HT-29 (cell line): Measurements from ENCODE around the gene MICU1. TPM values are rescaled to one million over a fixed set of nuclear protein-coding genes. Genes with fewer than 3 reads are reported as not detected.
A peak's percentile ranks its signal among the peaks of the same experiment; 100 is the strongest.
"Not testable (repeated sequence)": the region's sequence is repeated elsewhere in the genome, so short reads cannot be mapped to it uniquely, and the experiment has no call there.

ENCODE experiments used
- DNase-seq: peaks from one replicate; pipeline ENCODE4 v3.0.0-alpha.2; 2015; ENCODE audit warnings: low spot score
- total RNA-seq: library from RNA; depleted of rRNA; stranded (reverse); fragments of >200 nt; shearing (Covaris generic); gene quantifications from 2 replicates; pipeline ENCODE4 v1.2.3, GENCODE V29; 2014; rRNA removed

MICU1 gene, protein sequence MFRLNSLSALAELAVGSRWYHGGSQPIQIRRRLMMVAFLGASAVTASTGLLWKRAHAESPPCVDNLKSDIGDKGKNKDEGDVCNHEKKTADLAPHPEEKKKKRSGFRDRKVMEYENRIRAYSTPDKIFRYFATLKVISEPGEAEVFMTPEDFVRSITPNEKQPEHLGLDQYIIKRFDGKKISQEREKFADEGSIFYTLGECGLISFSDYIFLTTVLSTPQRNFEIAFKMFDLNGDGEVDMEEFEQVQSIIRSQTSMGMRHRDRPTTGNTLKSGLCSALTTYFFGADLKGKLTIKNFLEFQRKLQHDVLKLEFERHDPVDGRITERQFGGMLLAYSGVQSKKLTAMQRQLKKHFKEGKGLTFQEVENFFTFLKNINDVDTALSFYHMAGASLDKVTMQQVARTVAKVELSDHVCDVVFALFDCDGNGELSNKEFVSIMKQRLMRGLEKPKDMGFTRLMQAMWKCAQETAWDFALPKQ
- 21.1 and 24.3 TPM in 2 replicates for total RNA-seq

GRCh38 chr10:72625608-72626443, at the start of gene MICU1:
MICU1 (minus strand) TSS chr10:72626079; CDS start chr10:72566793, 59,286 bp downstream.
- peak; percentile 97 for DNase-seq

GRCh38 chr10:72674174-72674573, 48.3 kb upstream of the MICU1 start:
- not testable (repeated sequence) for DNase-seq

DNA sequence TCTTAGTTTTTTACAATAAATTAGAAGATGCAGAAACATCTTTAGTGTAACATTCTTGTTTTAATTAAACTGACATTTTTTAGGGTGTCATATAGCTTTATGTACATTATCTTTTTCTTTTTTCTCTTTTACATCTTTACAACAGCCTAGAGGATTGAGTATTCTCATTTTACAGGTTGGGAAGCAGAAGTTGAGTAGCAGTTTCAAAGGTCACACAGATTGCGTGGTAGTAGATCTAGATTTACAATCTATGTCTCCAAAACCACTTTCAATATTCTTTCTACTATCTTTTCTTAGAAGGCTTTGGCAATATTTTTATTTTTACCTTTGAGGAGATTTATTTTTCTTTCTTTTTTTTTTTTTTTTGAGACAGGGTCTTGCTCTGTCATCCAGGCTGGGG, 47.4 kb upstream of the MICU1 start:
- no peak for DNase-seq

- DNase-seq: no peak
These were observed 41.5 kb upstream of the MICU1 start for GRCh38 chr10:72667207-72667864.

DNA sequence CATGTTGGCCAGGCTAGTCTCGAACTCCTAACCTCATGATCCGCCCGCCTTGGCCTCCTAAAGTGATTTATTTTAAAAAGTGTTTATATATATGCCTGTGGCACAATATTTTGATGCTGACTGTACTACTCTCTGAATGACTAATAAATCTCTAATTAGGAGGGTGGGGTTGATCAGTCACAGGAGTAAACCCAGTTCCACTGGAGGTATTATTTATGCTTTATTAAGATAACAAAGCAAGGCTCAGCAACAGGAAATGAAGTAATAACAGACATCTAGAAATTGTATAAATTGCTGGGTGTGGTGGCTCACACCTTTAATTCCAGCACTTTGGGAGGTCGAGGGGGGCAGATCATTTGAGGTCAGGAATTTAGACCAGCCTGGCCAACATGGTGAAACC, 40.0 kb upstream of the MICU1 start:
- no peak for DNase-seq

DNA sequence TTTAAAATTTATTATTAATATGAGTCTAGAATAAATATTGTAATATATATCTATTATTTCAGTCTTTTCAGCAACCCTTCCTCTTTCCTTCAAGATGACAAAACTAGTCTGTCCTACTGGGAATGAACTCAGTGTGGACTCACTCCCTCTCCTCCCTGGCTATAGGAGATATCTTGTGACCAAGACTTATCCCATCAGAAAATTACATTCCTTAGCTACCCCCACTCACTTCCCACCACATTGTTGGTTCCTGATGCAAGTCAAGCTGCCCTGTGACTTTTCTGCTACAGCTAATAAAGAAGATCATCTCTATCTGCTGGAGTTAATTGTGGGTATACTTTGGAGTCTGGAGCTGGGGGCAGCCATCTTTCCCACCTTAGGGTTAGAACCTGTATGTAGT, 38.1 kb upstream of the MICU1 start:
- DNase-seq: no peak

DNA sequence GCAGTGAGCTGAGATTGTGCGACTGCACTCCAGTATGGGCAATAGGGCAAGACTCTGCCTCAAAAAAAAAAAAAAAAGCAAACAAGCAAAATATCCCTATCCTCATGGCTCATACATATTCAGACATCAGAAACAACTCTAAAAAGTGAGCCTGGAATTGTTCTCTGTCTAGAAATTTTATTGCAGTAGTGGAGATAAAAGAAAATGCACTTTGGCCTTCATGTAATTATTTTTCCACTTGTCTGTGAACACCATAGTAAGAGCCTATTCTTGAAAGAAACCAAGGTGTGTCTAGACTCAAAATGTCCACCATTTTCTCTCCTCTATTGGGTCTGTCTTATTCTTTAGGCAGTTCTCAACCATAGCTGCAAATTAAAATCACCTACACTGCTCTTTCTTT, 35.6 kb upstream of the MICU1 start:
- no peak for DNase-seq

- no peak for DNase-seq
These were observed 34.3 kb upstream of the MICU1 start for GRCh38 chr10:72660220-72660619.

DNA sequence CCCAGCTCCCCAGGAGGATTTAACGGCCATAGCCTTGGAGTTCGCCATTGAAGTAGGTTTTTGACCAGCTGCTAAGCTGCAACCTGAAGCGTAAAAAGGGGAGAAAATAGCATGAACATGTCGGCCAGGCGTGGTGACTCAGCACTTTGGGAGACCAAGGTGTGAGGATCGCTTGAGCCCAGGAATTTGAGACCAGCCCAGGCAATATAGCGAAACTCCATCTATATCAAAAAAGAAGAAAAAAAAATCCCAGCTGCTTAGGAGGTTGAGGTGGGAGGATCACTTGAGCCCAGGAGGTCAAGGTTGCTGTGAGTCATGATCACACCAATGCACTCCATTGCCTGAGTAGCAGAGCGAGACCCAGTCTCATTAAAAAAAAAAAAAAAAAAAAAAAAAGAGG, 33.8 kb upstream of the MICU1 start:
- no peak for DNase-seq

GRCh38 chr10:72658696-72659400, 33.0 kb upstream of the MICU1 start:
- no peak for DNase-seq

DNA sequence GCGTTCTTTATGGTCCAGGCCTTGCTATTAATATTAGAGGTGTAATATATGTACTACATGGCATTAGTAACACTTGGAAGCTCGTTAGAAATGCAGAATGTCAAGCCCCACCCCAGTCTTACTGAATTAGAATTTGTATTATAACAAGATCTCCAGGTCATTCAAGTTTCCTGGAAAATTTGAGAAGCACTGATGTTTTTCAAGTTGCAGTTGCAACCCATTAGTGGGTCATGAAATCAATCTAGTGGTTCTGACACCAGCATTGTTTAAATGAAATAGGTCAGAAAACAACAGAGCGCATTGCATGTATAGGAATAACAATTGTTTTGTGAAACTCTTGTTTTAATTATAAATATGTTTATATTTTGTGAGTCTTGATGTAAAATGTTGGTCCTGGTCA, 28.8 kb upstream of the MICU1 start:
- no peak for DNase-seq

GRCh38 chr10:72653383-72654096, 27.7 kb upstream of the MICU1 start:
- no peak for DNase-seq

GRCh38 chr10:72649291-72649690, 23.4 kb upstream of the MICU1 start:
- DNase-seq: no peak

DNA sequence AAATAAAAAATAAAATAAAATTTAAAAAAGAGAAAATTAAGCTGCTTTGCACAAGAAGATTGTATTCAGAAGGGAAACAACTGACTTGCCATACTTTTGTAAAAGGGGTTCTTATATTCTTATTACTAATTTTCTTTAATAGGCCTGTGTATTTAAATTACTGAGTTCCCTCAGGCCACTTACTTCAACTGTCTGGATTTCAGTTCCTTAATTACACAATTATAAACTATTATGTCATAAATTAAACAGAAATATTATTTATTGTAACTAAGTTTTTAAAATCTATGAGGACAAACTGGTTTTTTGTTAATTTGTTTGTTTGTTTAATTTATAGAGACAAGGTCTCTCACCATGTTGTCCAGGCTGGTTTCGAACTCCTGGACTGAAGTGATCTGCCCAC, 22.4 kb upstream of the MICU1 start:
- DNase-seq: no peak

GRCh38 chr10:72646971-72647370, 21.1 kb upstream of the MICU1 start:
- DNase-seq: not testable (repeated sequence)

DNA sequence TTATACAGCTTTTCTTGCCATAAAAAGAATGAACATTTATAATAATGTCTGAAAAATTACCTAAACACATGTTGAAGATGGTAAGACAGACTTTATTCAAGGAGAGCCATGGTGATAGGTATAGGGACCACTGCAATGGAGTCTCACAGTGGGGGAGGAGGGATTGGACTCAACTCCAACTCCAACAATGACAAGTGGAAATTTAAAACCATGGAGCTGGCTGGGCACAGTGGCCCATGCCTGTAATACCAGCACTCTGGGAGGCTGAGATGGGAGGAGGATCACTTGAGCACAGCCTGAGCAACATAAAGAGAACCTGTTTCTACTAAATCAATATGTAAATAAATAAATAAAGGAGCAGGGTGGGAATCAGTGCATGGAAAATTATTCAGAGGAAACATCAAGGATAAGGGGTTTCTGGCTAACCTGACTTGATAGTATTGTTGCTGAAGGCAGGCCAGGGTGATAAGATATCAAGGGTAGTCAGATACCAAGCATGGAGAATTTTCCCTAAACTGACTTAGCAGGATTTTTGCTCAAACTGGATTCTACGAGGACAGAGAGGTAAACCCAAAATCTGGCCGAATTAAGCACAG, 19.5 kb upstream of the MICU1 start:
- no peak for DNase-seq

- no peak for DNase-seq
These were observed 16.4 kb upstream of the MICU1 start for GRCh38 chr10:72642318-72642717.

DNA sequence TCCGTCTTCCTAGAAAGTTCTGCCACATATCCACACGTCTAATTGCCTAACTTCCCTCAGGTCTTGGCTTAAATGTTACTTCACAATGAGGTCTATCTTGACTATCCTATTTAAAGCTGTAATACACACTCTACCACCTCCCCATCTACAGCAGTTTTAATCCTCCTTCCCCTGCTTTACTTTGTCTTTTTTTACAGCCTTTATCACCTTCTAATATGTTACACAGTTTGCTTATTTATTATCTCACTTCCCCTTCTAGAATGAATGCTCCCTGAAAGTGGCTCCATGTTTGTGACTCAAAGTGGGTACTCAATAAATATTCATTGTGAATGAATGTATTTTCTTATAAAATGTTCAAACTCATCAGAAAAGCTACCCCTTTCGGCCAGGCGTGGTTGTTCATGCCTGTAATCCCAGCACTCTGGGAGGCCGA, 13.6 kb upstream of the MICU1 start:
- no peak for DNase-seq

DNA sequence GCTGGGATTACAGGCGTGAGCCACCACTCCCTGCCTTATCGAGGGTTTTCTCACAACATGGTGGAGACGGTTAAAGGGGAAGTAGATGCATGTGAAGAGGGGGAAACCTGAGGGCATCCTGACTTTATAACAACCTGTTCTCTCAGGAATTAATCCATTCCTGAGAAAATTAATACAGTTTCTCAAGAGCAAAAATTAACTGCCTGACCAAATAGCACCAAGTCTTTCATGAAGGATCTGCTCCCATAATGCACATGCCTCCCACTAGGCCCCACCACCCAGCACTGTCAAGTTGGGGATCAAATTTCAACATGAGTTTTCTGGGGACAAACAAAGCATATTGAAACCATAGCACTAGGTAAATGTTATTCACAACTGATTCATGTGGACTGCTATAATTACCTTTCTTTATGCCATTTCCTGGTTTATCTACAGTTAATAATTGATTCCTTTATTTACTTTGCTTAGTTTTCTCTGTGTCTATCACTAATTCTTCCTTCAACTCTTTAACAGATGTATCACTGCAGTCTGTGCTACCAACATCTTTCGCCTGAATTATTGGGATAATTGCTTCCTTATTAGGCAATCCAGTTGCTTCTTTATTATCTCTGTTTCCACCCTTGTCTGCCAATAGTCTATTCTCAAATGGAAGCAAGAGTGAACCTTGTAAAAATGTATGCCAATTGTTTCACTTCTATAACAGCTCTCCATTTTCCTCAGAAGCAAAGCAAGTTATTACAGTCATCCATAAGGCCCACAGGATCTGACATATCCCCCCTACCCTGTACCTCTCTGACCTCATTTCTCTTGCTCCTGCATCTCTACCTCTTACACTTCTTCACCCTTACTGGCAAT, 12.9 kb upstream of the MICU1 start:
- peak; percentile 81 for DNase-seq
